GM06990 (cell line): ENCODE measurements around the gene PGAP3.

Source experiments
- DNase-seq: peaks from one replicate; pipeline ENCODE4 v3.0.0-alpha.2; 2011; ENCODE audit not compliant: insufficient read length; ENCODE audit errors: extremely low read depth
- H3K27me3 ChIP-seq: replicated peaks from 2 replicates; pipeline ENCODE4 v1.6.0; 2011; ENCODE audit warnings: low read length; ENCODE audit not compliant: control insufficient read depth, insufficient read depth
- H3K36me3 ChIP-seq: 2 replicates; pipeline ENCODE4 v1.5.1; 2011; ENCODE audit warnings: low read length; ENCODE audit not compliant: control insufficient read depth, insufficient read depth
- H3K4me3 ChIP-seq: replicated peaks from 2 replicates; pipeline ENCODE4 v1.5.1; 2011; ENCODE audit warnings: low read depth, mild to moderate bottlenecking, control low read depth, low read length
- TF ChIP-seq, protein P1 (sequence below): IDR thresholded peaks from 2 replicates; pipeline ENCODE4 v1.5.1; 2011; ENCODE audit warnings: low read length, control low read depth, mild to moderate bottlenecking, inconsistent platforms; ENCODE audit not compliant: insufficient read depth, poor library complexity, severe bottlenecking

Gene PGAP3

DNA sequence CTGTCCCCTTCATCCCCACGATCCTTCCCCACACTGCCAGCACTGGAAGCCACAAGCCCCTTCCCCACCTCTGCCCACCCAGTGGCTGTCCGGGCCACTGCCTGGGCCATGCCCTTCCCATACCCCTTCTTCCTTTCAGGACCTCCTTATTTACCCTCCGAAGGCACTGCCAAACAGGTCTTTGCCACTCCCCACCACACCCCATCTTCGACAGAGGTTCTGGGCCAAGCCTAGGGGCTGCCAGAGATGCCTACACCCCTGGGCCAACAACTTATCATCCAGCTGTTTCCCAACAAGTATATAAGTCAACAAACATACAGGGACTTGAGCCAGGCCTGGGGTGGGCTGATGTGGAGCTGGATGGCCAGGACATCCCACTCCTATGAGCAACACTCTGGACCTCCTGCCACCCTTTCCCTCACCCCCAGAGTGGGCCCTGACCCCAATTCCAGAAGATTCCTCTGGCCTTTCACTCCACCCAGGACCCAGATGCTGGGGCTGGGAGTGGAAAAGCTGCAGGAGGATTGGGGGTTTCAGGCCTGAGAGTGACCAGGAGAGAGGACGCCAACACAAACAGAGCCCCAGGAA is 62.6 kb downstream of the PGAP3 start:
- TF ChIP-seq, protein P1, sequence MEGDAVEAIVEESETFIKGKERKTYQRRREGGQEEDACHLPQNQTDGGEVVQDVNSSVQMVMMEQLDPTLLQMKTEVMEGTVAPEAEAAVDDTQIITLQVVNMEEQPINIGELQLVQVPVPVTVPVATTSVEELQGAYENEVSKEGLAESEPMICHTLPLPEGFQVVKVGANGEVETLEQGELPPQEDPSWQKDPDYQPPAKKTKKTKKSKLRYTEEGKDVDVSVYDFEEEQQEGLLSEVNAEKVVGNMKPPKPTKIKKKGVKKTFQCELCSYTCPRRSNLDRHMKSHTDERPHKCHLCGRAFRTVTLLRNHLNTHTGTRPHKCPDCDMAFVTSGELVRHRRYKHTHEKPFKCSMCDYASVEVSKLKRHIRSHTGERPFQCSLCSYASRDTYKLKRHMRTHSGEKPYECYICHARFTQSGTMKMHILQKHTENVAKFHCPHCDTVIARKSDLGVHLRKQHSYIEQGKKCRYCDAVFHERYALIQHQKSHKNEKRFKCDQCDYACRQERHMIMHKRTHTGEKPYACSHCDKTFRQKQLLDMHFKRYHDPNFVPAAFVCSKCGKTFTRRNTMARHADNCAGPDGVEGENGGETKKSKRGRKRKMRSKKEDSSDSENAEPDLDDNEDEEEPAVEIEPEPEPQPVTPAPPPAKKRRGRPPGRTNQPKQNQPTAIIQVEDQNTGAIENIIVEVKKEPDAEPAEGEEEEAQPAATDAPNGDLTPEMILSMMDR, result no peak
- DNase-seq, result no peak
- no peaks in the 10 kb centered on the region; the same call in 1 of the 2 replicates for H3K27me3 ChIP-seq
- H3K36me3 ChIP-seq, result no peaks in the 10 kb centered on the region
- H3K4me3 ChIP-seq, result no peak overlapping the region

DNA sequence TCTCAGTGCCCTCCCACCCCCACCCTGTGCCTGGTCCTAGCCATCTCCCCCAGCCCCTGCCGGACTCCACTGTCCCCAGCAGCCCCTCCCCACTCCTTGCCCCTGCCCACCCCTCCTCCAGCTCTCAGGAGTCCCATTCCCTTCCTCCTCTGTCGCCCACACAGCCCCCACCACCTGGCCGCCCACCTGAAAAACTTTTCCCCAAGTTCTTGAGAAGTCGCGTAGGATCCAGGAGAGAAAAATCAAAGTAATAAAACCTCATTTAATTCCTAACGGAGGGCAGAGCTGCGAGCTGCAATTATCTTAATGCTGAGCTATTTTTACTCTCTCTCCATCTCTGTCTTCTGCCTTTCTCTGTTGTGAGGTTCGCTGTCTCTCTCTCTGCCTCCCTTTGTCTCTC is 63.5 kb downstream of the PGAP3 start:
- H3K27me3 ChIP-seq, result no peaks in the 10 kb centered on the region; the same call in 1 of the 2 replicates
- no peak overlapping the region for H3K4me3 ChIP-seq
- H3K36me3 ChIP-seq, result no peaks in the 10 kb centered on the region
- TF ChIP-seq, protein P1, result no peak
- DNase-seq, result no peak

DNA sequence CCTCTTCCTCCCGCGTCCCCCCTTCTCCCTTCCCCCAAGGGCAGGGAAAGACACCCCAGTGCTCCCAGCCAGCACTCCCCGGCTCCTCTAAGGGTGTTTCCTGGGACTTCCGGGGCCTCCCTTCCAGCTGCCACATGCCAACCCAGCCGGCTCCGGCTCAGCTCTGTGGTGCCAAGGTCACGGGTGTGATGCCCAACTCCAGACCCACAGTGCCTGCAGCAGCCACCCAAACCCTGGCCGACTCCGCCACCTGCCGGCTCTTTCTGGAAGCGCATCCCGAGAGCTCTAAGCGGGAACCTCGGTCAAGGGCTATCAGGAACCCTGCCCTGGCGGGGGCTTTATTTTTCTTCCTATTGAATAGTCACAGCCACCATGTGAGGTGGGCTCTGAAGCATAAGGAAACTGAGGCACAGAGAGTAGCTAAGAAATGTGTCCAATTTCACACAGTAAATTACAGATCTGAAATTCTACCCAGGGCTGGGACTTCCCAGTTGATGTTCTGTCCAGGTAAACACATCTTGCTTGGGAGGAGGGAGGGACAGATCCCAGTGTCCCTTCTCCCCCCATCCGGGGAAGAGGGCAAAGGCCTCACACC is 64.4 kb downstream of the PGAP3 start:
- TF ChIP-seq, protein P1, result peak; percentile 97
- no peaks in the 10 kb centered on the region for H3K36me3 ChIP-seq
- peak; percentile 75 for DNase-seq
- no peaks in the 10 kb centered on the region; the same call in 1 of the 2 replicates for H3K27me3 ChIP-seq
- no peak overlapping the region for H3K4me3 ChIP-seq

DNA sequence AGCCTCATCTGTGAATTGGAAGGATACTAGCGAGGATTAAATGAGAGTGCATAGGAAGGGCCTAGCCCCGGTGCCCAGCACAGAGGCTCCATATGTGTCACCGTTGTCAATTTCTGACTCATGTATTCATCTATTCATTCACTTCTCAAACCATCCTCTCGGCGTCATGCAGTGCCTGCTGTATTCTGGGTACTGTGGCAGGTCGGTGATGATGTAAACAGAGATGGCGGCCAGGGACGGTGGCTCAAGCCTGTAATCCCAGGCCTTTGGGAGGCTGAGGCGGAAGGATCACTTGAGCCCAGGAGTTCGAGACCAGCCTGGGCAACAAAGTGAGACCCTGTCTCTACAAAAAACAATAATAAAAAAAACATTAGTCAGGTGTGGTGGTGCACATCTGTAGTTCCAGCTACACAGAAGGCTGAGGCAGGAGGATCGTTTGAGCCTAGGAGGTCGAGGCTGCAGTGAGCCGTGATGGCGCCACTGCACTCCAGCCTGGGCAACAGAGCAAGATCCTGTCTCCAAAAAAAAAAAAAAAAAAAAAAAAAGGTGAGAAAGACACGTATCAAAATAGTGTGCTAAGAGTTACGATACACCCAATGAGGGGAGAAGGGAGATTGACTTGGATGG is 65.4 kb downstream of the PGAP3 start:
- TF ChIP-seq, protein P1, result no peak
- Histone ChIP-seq H3K27me3 (no peaks in the 10 kb centered on the region; the same call in 1 of the 2 replicates), H3K36me3 (no peaks in the 10 kb centered on the region), H3K4me3 (peak overlapping the region; percentile 34; the same call in 1 of the 2 replicates)
- no peak for DNase-seq

DNA sequence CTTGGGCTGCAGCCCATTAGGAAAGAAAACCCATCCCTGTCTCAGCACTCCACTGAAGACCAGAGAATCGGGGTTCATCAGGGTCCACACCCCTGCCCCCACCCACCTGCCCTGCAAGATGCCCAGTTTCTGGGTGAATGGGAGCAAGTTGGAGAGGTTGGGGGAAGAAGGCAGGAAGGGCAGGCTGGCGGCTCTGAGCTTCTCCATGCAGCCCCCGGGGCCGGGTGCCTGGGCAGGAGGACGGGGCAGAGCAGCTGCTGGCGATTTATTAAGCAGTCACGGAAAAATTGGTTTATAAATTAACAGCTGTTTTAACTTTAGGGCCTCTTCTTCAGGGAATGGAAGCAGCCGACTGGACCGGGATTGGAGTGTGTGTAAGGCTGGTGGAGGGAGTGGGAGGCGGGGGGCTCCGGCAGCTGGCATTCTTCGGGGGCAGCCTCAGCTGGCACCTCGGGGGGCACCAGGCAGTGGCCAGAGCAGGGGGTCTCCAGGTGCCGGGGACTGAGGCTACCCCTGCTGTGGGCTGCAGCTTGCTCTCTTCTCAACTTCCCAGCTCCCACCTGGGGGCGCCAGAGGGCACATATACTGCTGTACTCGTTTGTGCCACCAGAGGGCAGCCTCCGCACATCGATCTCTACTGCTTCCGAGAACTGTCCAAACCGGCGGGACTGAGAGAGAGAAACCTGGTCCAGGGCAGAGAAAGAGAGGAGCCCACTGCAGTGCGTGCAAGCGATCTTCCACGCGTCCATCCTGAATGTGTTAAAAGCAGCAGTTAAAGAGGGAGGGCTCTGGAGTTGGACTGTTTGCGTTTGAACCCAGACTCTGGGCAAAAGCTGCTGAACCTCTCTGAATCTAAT is 66.1 kb downstream of the PGAP3 start:
- H3K27me3 ChIP-seq, result no peaks in the 10 kb centered on the region; the same call in 1 of the 2 replicates

More for the DNA sequence above, 66.1 kb downstream of the PGAP3 start:
- TF ChIP-seq, protein P1, result peak; percentile 100
- no peaks in the 10 kb centered on the region for H3K36me3 ChIP-seq
- peak overlapping the region; percentile 34; the same call in 1 of the 2 replicates for H3K4me3 ChIP-seq
- peak; percentile 79 for DNase-seq
